Measurements from ENCODE around the gene AMIGO3.
A peak's percentile ranks its signal among the peaks of the same experiment; 100 is the strongest.

DNA sequence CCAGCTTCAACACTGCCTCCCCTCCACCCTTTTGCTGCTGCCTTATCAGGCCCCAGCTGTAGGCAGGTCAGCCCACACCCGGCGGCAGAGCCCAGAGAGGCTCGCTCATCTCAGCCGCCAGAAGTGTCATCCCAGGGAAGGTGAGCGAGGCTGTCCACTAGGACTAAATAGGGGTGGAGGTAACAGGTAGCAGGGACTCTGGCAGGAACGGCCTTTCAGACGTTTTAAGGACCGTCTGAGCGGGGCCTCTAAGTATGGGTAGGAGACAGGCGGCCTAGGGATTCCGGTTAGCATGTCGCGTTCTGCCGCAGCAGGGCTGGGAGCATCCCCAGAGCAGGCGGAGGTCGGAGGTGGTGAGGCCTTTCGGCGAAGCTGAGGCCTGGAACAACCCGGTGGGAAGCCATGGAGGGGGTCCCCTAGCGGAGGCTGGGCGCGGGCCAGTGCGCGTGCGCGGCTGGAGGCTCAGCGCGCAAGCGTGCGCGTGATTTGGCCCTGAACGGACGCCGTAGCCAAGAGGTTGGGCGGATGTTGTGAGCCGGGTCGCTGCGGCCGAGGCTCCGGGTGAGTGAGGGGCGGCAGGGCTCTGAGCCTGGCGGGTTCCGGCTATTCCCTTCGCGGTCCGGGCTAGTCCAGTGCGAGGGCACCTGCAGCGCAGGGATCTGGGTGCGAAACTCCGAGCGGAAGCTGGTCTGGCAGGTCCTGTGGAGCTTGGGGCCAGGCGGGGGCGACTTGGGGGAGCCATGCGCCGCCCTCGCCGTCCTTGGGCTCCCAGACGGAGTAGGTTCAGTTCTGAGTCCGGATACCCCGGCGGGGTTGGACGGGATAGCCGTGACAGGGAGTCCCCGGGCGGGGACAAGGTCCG is 30.2 kb downstream of the AMIGO3 start, which contains the start of the genes MST1 and RNF123:
- TF ChIP-seq EZH2 (IDR thresholded peaks at IDR 0.05; ENCODE audit: borderline replicate concordance, low read depth, low read length, severe bottlenecking), result no peak
- TF ChIP-seq, protein P1, sequence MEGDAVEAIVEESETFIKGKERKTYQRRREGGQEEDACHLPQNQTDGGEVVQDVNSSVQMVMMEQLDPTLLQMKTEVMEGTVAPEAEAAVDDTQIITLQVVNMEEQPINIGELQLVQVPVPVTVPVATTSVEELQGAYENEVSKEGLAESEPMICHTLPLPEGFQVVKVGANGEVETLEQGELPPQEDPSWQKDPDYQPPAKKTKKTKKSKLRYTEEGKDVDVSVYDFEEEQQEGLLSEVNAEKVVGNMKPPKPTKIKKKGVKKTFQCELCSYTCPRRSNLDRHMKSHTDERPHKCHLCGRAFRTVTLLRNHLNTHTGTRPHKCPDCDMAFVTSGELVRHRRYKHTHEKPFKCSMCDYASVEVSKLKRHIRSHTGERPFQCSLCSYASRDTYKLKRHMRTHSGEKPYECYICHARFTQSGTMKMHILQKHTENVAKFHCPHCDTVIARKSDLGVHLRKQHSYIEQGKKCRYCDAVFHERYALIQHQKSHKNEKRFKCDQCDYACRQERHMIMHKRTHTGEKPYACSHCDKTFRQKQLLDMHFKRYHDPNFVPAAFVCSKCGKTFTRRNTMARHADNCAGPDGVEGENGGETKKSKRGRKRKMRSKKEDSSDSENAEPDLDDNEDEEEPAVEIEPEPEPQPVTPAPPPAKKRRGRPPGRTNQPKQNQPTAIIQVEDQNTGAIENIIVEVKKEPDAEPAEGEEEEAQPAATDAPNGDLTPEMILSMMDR (IDR thresholded peaks at IDR 0.05; ENCODE audit: borderline replicate concordance, extremely low read depth, low read length, poor library complexity, severe bottlenecking), result peak; percentile 62
